Measurements from ENCODE around the gene C6. TPM values are rescaled to one million over a fixed set of nuclear protein-coding genes. Genes with fewer than 3 reads are reported as not detected.

Gene C6
- total and polyA plus RNA-seq, 4 donors: 125 to 916 (median 269) TPM

DNA sequence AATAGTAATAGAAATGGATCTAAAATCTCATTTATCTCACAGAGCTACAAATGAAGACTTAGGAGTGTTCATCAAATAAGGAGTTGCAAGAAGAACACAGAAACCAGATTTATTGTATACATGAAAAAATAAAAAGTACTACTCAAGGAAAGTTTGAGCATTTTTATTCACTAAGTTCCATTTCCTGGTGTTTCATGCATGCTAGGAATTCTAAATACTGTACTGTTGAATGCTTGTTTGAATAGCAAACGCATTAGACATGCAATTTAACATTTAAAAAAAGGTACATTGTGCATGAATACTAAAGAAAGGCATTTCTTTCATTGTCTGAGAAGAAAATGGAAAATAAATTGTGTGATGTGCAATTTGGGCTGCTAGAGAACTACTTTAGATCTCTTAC, 52.1 kb downstream of the C6 start:
- H3K9me3 ChIP-seq (ENCODE audit: control insufficient read depth in 4 of 4, low read length in 3 of 4): no peaks in the 10 kb centered on the region
- peaks cover 0 to 27% (median 6%) of the 10 kb centered on the region in 4 donors for H3K4me1 ChIP-seq (ENCODE audit: control insufficient read depth in 4 of 4, insufficient read depth in 4 of 4, low read length in 3 of 4)
- H3K27ac ChIP-seq (ENCODE audit: low read depth in 1 of 2, low read length in 2 of 2): no peak overlapping the region
- H3K9ac ChIP-seq (ENCODE audit: low read depth in 1 of 2, low read length in 2 of 2): no peak overlapping the region
- DNase-seq (ENCODE audit: low spot score): no peak
- no peak overlapping the region for H3K4me3 ChIP-seq (ENCODE audit: low read depth in 1 of 3, low read length in 3 of 3)
- TF ChIP-seq SP1 (IDR thresholded peaks at IDR 0.05) (no peak), TAF1 (conservative IDR thresholded peaks at IDR 0.05) (no peak), FOXA2 (IDR thresholded peaks at IDR 0.05) (no peak), HNF4G (IDR thresholded peaks at IDR 0.05) (no peak), RAD21 (IDR thresholded peaks at IDR 0.05) (no peak), GABPA (IDR thresholded peaks at IDR 0.05 in 1 of 2, conservative IDR thresholded peaks at IDR 0.05 in 1 of 2) (no peak), HNF4A (conservative IDR thresholded peaks at IDR 0.05) (no peak), RXRA (IDR thresholded peaks at IDR 0.05) (no peak), FOXA1 (IDR thresholded peaks at IDR 0.05) (no peak)
- TF ChIP-seq, protein P1, sequence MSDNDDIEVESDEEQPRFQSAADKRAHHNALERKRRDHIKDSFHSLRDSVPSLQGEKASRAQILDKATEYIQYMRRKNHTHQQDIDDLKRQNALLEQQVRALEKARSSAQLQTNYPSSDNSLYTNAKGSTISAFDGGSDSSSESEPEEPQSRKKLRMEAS (IDR thresholded peaks at IDR 0.05): no peak
- TF ChIP-seq, protein P2, sequence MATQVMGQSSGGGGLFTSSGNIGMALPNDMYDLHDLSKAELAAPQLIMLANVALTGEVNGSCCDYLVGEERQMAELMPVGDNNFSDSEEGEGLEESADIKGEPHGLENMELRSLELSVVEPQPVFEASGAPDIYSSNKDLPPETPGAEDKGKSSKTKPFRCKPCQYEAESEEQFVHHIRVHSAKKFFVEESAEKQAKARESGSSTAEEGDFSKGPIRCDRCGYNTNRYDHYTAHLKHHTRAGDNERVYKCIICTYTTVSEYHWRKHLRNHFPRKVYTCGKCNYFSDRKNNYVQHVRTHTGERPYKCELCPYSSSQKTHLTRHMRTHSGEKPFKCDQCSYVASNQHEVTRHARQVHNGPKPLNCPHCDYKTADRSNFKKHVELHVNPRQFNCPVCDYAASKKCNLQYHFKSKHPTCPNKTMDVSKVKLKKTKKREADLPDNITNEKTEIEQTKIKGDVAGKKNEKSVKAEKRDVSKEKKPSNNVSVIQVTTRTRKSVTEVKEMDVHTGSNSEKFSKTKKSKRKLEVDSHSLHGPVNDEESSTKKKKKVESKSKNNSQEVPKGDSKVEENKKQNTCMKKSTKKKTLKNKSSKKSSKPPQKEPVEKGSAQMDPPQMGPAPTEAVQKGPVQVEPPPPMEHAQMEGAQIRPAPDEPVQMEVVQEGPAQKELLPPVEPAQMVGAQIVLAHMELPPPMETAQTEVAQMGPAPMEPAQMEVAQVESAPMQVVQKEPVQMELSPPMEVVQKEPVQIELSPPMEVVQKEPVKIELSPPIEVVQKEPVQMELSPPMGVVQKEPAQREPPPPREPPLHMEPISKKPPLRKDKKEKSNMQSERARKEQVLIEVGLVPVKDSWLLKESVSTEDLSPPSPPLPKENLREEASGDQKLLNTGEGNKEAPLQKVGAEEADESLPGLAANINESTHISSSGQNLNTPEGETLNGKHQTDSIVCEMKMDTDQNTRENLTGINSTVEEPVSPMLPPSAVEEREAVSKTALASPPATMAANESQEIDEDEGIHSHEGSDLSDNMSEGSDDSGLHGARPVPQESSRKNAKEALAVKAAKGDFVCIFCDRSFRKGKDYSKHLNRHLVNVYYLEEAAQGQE (IDR thresholded peaks at IDR 0.05): no peak
- TF ChIP-seq, protein P3, sequence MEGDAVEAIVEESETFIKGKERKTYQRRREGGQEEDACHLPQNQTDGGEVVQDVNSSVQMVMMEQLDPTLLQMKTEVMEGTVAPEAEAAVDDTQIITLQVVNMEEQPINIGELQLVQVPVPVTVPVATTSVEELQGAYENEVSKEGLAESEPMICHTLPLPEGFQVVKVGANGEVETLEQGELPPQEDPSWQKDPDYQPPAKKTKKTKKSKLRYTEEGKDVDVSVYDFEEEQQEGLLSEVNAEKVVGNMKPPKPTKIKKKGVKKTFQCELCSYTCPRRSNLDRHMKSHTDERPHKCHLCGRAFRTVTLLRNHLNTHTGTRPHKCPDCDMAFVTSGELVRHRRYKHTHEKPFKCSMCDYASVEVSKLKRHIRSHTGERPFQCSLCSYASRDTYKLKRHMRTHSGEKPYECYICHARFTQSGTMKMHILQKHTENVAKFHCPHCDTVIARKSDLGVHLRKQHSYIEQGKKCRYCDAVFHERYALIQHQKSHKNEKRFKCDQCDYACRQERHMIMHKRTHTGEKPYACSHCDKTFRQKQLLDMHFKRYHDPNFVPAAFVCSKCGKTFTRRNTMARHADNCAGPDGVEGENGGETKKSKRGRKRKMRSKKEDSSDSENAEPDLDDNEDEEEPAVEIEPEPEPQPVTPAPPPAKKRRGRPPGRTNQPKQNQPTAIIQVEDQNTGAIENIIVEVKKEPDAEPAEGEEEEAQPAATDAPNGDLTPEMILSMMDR (IDR thresholded peaks at IDR 0.05; ENCODE audit: low read depth, low read length, missing input control): no peak
- H3K36me3 ChIP-seq (ENCODE audit: control insufficient read depth in 4 of 4, insufficient read depth in 3 of 4, low read depth in 1 of 4, low read length in 3 of 4): peaks cover 3 to 58% (median 47%) of the 10 kb centered on the region in 4 donors
- 84% methylated on average over 1 of the region's 1 CpG for WGBS
- H3K27me3 ChIP-seq (ENCODE audit: control insufficient read depth in 4 of 4, insufficient read depth in 4 of 4, low read length in 3 of 4): no peaks in the 10 kb centered on the region

DNA sequence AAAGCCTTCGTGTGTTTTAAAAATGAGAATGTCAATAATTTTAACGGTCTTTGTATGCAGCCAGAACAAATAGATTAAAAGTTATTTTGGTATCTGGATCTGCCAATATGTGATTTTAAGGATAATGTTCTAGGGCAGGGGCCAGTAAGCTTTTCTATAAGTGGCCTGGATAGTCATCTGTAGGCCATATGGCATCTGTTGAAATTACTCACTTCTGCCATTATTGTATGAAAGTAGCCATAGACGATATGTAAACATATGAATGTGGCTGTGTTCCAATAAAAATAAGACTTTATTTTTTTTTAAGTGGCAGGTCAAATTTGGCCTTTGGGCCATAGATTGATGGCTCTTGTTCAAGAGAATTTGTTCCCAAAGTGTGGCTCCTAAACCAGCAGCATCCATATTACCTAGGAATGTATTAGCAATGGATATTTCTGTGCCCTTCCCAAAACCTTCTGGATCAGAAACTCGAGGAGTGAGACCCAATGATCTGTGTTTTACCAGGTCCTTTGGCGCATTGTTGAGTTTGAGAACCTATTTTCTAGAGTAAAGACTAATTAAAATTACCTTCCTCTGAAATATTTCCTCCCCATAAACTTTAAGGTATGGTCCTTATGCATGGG, 55.9 kb downstream of the C6 start:
- H3K4me1 ChIP-seq (ENCODE audit: control insufficient read depth in 4 of 4, insufficient read depth in 4 of 4, low read length in 3 of 4): peaks cover 4 to 27% (median 9%) of the 10 kb centered on the region in 4 donors
- H3K9me3 ChIP-seq (ENCODE audit: control insufficient read depth in 4 of 4, low read length in 3 of 4): no peaks in the 10 kb centered on the region
- 55% methylated on average over 5 of the region's 5 CpGs for WGBS
- no peak overlapping the region for H3K9ac ChIP-seq (ENCODE audit: low read depth in 1 of 2, low read length in 2 of 2)
- DNase-seq (ENCODE audit: low spot score): no peak
- peak overlapping the region in 1 of 2 donors; percentile 25 for H3K27ac ChIP-seq (ENCODE audit: low read depth in 1 of 2, low read length in 2 of 2)
- peaks cover 3 to 73% (median 61%) of the 10 kb centered on the region in 4 donors for H3K36me3 ChIP-seq (ENCODE audit: control insufficient read depth in 4 of 4, insufficient read depth in 3 of 4, low read depth in 1 of 4, low read length in 3 of 4)
- no peak overlapping the region for H3K4me3 ChIP-seq (ENCODE audit: low read depth in 1 of 3, low read length in 3 of 3)
- no peaks in the 10 kb centered on the region for H3K27me3 ChIP-seq (ENCODE audit: control insufficient read depth in 4 of 4, insufficient read depth in 4 of 4, low read length in 3 of 4)
- TF ChIP-seq FOXA2 (IDR thresholded peaks at IDR 0.05): no peak
- no peak for TF ChIP-seq HNF4G (IDR thresholded peaks at IDR 0.05)
- TF ChIP-seq, protein P4, sequence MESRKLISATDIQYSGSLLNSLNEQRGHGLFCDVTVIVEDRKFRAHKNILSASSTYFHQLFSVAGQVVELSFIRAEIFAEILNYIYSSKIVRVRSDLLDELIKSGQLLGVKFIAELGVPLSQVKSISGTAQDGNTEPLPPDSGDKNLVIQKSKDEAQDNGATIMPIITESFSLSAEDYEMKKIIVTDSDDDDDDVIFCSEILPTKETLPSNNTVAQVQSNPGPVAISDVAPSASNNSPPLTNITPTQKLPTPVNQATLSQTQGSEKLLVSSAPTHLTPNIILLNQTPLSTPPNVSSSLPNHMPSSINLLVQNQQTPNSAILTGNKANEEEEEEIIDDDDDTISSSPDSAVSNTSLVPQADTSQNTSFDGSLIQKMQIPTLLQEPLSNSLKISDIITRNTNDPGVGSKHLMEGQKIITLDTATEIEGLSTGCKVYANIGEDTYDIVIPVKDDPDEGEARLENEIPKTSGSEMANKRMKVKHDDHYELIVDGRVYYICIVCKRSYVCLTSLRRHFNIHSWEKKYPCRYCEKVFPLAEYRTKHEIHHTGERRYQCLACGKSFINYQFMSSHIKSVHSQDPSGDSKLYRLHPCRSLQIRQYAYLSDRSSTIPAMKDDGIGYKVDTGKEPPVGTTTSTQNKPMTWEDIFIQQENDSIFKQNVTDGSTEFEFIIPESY (IDR thresholded peaks at IDR 0.05): no peak
- no peak for TF ChIP-seq GABPA (IDR thresholded peaks at IDR 0.05 in 1 of 2, conservative IDR thresholded peaks at IDR 0.05 in 1 of 2)
- no peak for TF ChIP-seq NR2F2 (IDR thresholded peaks at IDR 0.05)
- no peak for TF ChIP-seq EGR1 (IDR thresholded peaks at IDR 0.05; ENCODE audit: low read depth in 2 of 2)
- TF ChIP-seq, protein P2 (IDR thresholded peaks at IDR 0.05): no peak
- TF ChIP-seq FOXA1 (IDR thresholded peaks at IDR 0.05): no peak
- TF ChIP-seq, protein P1 (IDR thresholded peaks at IDR 0.05): no peak
- no peak for TF ChIP-seq RXRA (IDR thresholded peaks at IDR 0.05)
- TF ChIP-seq, protein P3 (IDR thresholded peaks at IDR 0.05; ENCODE audit: low read depth, low read length, missing input control): no peak
- TF ChIP-seq YY1 (IDR thresholded peaks at IDR 0.05): no peak
